HL-60 (cell line): ENCODE results near the gene DKK1.

ENCODE experiments used
- GABPA ChIP-seq: IDR thresholded peaks from 2 replicates; pipeline ENCODE4 v1.6.1; 2012; ENCODE audit warnings: low read depth
- POLR2AphosphoS5 ChIP-seq: IDR thresholded peaks from 2 replicates; pipeline ENCODE4 v1.6.1; 2012; ENCODE audit warnings: low read depth
- SPI1 ChIP-seq: IDR thresholded peaks from 2 replicates; pipeline ENCODE4 v1.6.1; 2012; ENCODE audit warnings: low read depth, mild to moderate bottlenecking, borderline replicate concordance
- TF ChIP-seq, protein P1 (sequence below): IDR thresholded peaks from one replicate; pipeline ENCODE4 v1.5.1; 2011; ENCODE audit warnings: low read length, control low read depth, inconsistent platforms; ENCODE audit not compliant: insufficient read depth
- TF ChIP-seq, protein P2 (sequence below): IDR thresholded peaks from 2 replicates; pipeline ENCODE4 v1.6.1; 2012; ENCODE audit warnings: low read depth; ENCODE audit not compliant: insufficient replicate concordance

DNA sequence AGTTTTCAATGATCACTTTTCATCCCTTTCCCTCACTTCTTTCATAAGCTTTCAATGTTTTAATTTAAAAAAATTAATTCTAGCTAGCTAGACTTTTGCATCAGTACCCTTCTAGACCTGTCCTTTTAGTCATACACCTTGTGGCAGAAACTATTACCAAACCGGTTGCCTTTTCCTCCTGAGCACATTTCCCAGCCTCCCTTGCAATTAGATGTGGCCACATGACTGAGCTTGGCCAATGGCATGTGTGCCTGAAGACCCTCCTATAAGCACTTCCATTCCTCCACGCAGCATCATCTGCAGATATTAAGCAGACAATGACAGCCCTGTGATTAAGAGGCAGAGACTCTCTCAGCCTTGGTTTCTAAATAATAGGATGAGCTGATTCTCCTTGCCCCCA, 12.3 kb downstream of the DKK1 start:
- TF ChIP-seq POLR2AphosphoS5 = no peak
- TF ChIP-seq, protein P1, sequence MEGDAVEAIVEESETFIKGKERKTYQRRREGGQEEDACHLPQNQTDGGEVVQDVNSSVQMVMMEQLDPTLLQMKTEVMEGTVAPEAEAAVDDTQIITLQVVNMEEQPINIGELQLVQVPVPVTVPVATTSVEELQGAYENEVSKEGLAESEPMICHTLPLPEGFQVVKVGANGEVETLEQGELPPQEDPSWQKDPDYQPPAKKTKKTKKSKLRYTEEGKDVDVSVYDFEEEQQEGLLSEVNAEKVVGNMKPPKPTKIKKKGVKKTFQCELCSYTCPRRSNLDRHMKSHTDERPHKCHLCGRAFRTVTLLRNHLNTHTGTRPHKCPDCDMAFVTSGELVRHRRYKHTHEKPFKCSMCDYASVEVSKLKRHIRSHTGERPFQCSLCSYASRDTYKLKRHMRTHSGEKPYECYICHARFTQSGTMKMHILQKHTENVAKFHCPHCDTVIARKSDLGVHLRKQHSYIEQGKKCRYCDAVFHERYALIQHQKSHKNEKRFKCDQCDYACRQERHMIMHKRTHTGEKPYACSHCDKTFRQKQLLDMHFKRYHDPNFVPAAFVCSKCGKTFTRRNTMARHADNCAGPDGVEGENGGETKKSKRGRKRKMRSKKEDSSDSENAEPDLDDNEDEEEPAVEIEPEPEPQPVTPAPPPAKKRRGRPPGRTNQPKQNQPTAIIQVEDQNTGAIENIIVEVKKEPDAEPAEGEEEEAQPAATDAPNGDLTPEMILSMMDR = no peak
- TF ChIP-seq, protein P2, sequence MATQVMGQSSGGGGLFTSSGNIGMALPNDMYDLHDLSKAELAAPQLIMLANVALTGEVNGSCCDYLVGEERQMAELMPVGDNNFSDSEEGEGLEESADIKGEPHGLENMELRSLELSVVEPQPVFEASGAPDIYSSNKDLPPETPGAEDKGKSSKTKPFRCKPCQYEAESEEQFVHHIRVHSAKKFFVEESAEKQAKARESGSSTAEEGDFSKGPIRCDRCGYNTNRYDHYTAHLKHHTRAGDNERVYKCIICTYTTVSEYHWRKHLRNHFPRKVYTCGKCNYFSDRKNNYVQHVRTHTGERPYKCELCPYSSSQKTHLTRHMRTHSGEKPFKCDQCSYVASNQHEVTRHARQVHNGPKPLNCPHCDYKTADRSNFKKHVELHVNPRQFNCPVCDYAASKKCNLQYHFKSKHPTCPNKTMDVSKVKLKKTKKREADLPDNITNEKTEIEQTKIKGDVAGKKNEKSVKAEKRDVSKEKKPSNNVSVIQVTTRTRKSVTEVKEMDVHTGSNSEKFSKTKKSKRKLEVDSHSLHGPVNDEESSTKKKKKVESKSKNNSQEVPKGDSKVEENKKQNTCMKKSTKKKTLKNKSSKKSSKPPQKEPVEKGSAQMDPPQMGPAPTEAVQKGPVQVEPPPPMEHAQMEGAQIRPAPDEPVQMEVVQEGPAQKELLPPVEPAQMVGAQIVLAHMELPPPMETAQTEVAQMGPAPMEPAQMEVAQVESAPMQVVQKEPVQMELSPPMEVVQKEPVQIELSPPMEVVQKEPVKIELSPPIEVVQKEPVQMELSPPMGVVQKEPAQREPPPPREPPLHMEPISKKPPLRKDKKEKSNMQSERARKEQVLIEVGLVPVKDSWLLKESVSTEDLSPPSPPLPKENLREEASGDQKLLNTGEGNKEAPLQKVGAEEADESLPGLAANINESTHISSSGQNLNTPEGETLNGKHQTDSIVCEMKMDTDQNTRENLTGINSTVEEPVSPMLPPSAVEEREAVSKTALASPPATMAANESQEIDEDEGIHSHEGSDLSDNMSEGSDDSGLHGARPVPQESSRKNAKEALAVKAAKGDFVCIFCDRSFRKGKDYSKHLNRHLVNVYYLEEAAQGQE = no peak
- no peak for TF ChIP-seq GABPA
- TF ChIP-seq SPI1 = no peak
